Activated CD8-positive, alpha-beta memory T cell treated with anti-CD3 and anti-CD28 coated beads for 4 hours (primary cell): ENCODE results near the gene PARVG.

Experiments
- DNase-seq, 2 donors: peaks; one replicate each; pipeline ENCODE4 v3.0.0-alpha.2; 2020; ENCODE audit warnings: low read depth in 2 of 2

PARVG gene

GRCh38 chr22:44244265-44244822 is 63.6 kb downstream of the PARVG start:
- no peak for DNase-seq

- no peak for DNase-seq
Measured at GRCh38 chr22:44245438-44245837, 64.7 kb downstream of the PARVG start.

GRCh38 chr22:44245867-44246266 is 65.1 kb downstream of the PARVG start:
- no peak for DNase-seq

GRCh38 chr22:44246615-44247326 is 66.0 kb downstream of the PARVG start:
- no peak for DNase-seq

- no peak for DNase-seq
Measured at GRCh38 chr22:44247346-44247745, 66.6 kb downstream of the PARVG start.

GRCh38 chr22:44247923-44248892 is 67.5 kb downstream of the PARVG start:
- no peak for DNase-seq

- DNase-seq = no peak
Measured at GRCh38 chr22:44248926-44249325, 68.2 kb downstream of the PARVG start.

- no peak for DNase-seq
Measured at GRCh38 chr22:44249376-44250147, 68.8 kb downstream of the PARVG start.

- no peak for DNase-seq
Measured at GRCh38 chr22:44254811-44255210, 74.1 kb downstream of the PARVG start.

- no peak for DNase-seq
Measured at GRCh38 chr22:44256085-44256484, 75.4 kb downstream of the PARVG start.

GRCh38 chr22:44256556-44257485 is 76.1 kb downstream of the PARVG start:
- DNase-seq = no peak
